H9 (cell line): Measurements from ENCODE around the gene TTLL3. TPM values are rescaled to one million over a fixed set of nuclear protein-coding genes. Genes with fewer than 3 reads are reported as not detected.
A peak's percentile ranks its signal among the peaks of the same experiment; 100 is the strongest.
"Not testable (repeated sequence)": the region's sequence is repeated elsewhere in the genome, so short reads cannot be mapped to it uniquely, and the experiment has no call there.

ENCODE experiments used
- DNase-seq: peaks from one replicate; pipeline ENCODE4 v3.0.0-alpha.2; 2017
- H2AFZ ChIP-seq: one replicate; pipeline ENCODE4 v1.6.1; 2013; ENCODE audit warnings: mild to moderate bottlenecking, low read length, control low read depth, moderate library complexity
- H2AK5ac ChIP-seq: 2 replicates; pipeline ENCODE4 v1.6.1; 2013; ENCODE audit warnings: low read length, control low read depth, mixed read lengths; ENCODE audit not compliant: insufficient read length
- H2BK120ac ChIP-seq: one replicate; pipeline ENCODE4 v1.6.1; 2013; ENCODE audit warnings: low read depth, mild to moderate bottlenecking, low read length, control low read depth, inconsistent platforms; ENCODE audit not compliant: poor library complexity, severe bottlenecking
- H2BK12ac ChIP-seq: 2 replicates; pipeline ENCODE4 v1.6.1; 2013; ENCODE audit warnings: low read length, control low read depth, mixed read lengths, low read depth; ENCODE audit not compliant: insufficient read length
- H2BK15ac ChIP-seq: 2 replicates; pipeline ENCODE4 v1.6.1; 2013; ENCODE audit warnings: low read depth, low read length, control low read depth
- H2BK20ac ChIP-seq: one replicate; pipeline ENCODE4 v1.6.1; 2013; ENCODE audit warnings: low read depth, mild to moderate bottlenecking, low read length, control low read depth, inconsistent platforms; ENCODE audit not compliant: poor library complexity, severe bottlenecking
- H2BK5ac ChIP-seq: 2 replicates; pipeline ENCODE4 v1.6.1; 2013; ENCODE audit warnings: low read length, control low read depth, mixed read lengths; ENCODE audit not compliant: insufficient read length
- H3K14ac ChIP-seq: 2 replicates; pipeline ENCODE4 v1.6.1; 2013; ENCODE audit warnings: low read length, control low read depth; ENCODE audit not compliant: insufficient read depth
- H3K18ac ChIP-seq: 2 replicates; pipeline ENCODE4 v1.6.1; 2013; ENCODE audit warnings: low read depth, mild to moderate bottlenecking, mixed read lengths, low read length, control low read depth; ENCODE audit not compliant: insufficient read length
- H3K23ac ChIP-seq: 2 replicates; pipeline ENCODE4 v1.6.1; 2013; ENCODE audit warnings: low read length, control low read depth, mixed read lengths, low read depth; ENCODE audit not compliant: insufficient read length
- H3K23me2 ChIP-seq: 2 replicates; pipeline ENCODE4 v1.6.1; 2013; ENCODE audit warnings: low read depth, mild to moderate bottlenecking, mixed read lengths, low read length, control low read depth; ENCODE audit not compliant: insufficient read length, poor library complexity, severe bottlenecking
- H3K27ac ChIP-seq: 2 replicates; pipeline ENCODE4 v1.5.1; 2013; ENCODE audit warnings: low read length, control low read depth, mixed read lengths, low read depth; ENCODE audit not compliant: insufficient read length
- H3K27me3 ChIP-seq: 2 replicates; pipeline ENCODE4 v1.6.1; 2013; ENCODE audit warnings: low read length, control low read depth, inconsistent platforms; ENCODE audit not compliant: insufficient read depth
- H3K4ac ChIP-seq: 2 replicates; pipeline ENCODE4 v1.6.1; 2013; ENCODE audit warnings: low read depth, mild to moderate bottlenecking, control low read depth, inconsistent platforms, low read length, moderate library complexity
- H3K4me1 ChIP-seq: 2 replicates; pipeline ENCODE4 v1.6.1; 2013; ENCODE audit warnings: low read length, control low read depth, inconsistent platforms; ENCODE audit not compliant: insufficient read depth
- H3K4me2 ChIP-seq: 2 replicates; pipeline ENCODE4 v1.6.1; 2013; ENCODE audit warnings: low read length, control low read depth, mixed read lengths; ENCODE audit not compliant: insufficient read length, insufficient read depth
- H3K56ac ChIP-seq: 2 replicates; pipeline ENCODE4 v1.6.1; 2013; ENCODE audit warnings: low read depth, mild to moderate bottlenecking, mixed read lengths, low read length, control low read depth; ENCODE audit not compliant: insufficient read length
- H3K79me1 ChIP-seq: 2 replicates; pipeline ENCODE4 v1.6.1; 2013; ENCODE audit warnings: low read depth, mild to moderate bottlenecking, moderate library complexity, low read length, control low read depth, inconsistent platforms; ENCODE audit not compliant: insufficient read depth, poor library complexity, severe bottlenecking
- H3K79me2 ChIP-seq: 2 replicates; pipeline ENCODE4 v1.6.1; 2013; ENCODE audit warnings: low read length, control low read depth, inconsistent platforms; ENCODE audit not compliant: insufficient read depth
- H3K9ac ChIP-seq: 2 replicates; pipeline ENCODE4 v1.6.1; 2013; ENCODE audit warnings: low read length, control low read depth, mixed read lengths; ENCODE audit not compliant: insufficient read length; ENCODE audit errors: extremely low read depth
- H3K9me3 ChIP-seq: one replicate; pipeline ENCODE4 v1.6.1; 2013; ENCODE audit warnings: low read depth, low read length, inconsistent platforms; ENCODE audit not compliant: control insufficient read depth
- H3T11ph ChIP-seq: one replicate; pipeline ENCODE4 v1.6.1; 2013; ENCODE audit warnings: mild to moderate bottlenecking, low read length, control low read depth, inconsistent platforms
- H4K20me1 ChIP-seq: one replicate; pipeline ENCODE4 v1.6.1; 2013; ENCODE audit not compliant: control insufficient read depth, insufficient read length, insufficient read depth
- H4K5ac ChIP-seq: 2 replicates; pipeline ENCODE4 v1.6.1; 2013; ENCODE audit warnings: low read depth, mild to moderate bottlenecking, mixed read lengths, low read length, control low read depth; ENCODE audit not compliant: insufficient read length
- H4K8ac ChIP-seq: replicated peaks from 2 replicates; pipeline ENCODE4 v1.6.1; 2013; ENCODE audit warnings: low read length, control low read depth, mixed read lengths, low read depth; ENCODE audit not compliant: insufficient read length
- H4K91ac ChIP-seq: 2 replicates; pipeline ENCODE4 v1.6.1; 2013; ENCODE audit warnings: low read depth, mild to moderate bottlenecking, moderate library complexity, mixed read lengths, low read length, control low read depth; ENCODE audit not compliant: insufficient read length
- H3K27ac Mint-ChIP-seq, 3 experiments: 2 replicates in 2 of 3; 3 replicates in 1 of 3; pipeline ENCODE4 v1.8.0; 2020 to 2021; ENCODE audit warnings: mixed read lengths in 3 of 3, mild to moderate bottlenecking in 1 of 3, moderate library complexity in 1 of 3
- H3K27me3 Mint-ChIP-seq: 2 replicates; pipeline ENCODE4 v1.8.0; 2021; ENCODE audit warnings: low read depth, mild to moderate bottlenecking, moderate library complexity, mixed read lengths
- H3K36me3 Mint-ChIP-seq, 3 experiments: 2 replicates in 2 of 3; 3 replicates in 1 of 3; pipeline ENCODE4 v1.8.0; 2020 to 2021; ENCODE audit warnings: low read depth in 3 of 3, mixed read lengths in 3 of 3; ENCODE audit not compliant: insufficient read depth in 1 of 3
- H3K4me1 Mint-ChIP-seq, 2 experiments: 2 replicates each; pipeline ENCODE4 v1.8.0; 2020; ENCODE audit warnings: mixed read lengths in 2 of 2
- H3K4me3 Mint-ChIP-seq, 2 experiments: 2 replicates in 1 of 2; 3 replicates in 1 of 2; pipeline ENCODE4 v1.8.0; 2020 to 2021; ENCODE audit warnings: mild to moderate bottlenecking in 2 of 2, mixed read lengths in 2 of 2, moderate library complexity in 1 of 2
- H3K9me3 Mint-ChIP-seq, 2 experiments: 2 replicates in 1 of 2; 3 replicates in 1 of 2; pipeline ENCODE4 v1.8.0; 2020; ENCODE audit warnings: mild to moderate bottlenecking in 2 of 2, mixed read lengths in 2 of 2, moderate library complexity in 1 of 2
- WGBS: extraction: QIAGEN DNeasy Blood & Tissue Kit; methylation state at CpG from one replicate; pipeline ENCODE4 v1.1.7; 2013; ENCODE audit warnings: missing lambda C conversion rate, low lambda C conversion rate, mixed read lengths; ENCODE audit not compliant: insufficient read length; ENCODE audit errors: extremely low coverage; 5-methylcytosine and 5-hydroxymethylcytosine counted together
- total RNA-seq: library from RNA; stranded (reverse); gene quantifications from 2 replicates; pipeline ENCODE4 v1.2.1, GENCODE V29; 2021
- TF ChIP-seq, protein P1 (sequence below): fragments of 200-600 bp; sonication (generic); conservative IDR thresholded peaks from 3 replicates; pipeline ENCODE4 v1.8.0; 2021; ENCODE audit warnings: antibody characterized with exemption, mild to moderate bottlenecking

TTLL3 gene
- total RNA-seq, 1 experiment from 2014 or later, result 14.4 TPM

DNA sequence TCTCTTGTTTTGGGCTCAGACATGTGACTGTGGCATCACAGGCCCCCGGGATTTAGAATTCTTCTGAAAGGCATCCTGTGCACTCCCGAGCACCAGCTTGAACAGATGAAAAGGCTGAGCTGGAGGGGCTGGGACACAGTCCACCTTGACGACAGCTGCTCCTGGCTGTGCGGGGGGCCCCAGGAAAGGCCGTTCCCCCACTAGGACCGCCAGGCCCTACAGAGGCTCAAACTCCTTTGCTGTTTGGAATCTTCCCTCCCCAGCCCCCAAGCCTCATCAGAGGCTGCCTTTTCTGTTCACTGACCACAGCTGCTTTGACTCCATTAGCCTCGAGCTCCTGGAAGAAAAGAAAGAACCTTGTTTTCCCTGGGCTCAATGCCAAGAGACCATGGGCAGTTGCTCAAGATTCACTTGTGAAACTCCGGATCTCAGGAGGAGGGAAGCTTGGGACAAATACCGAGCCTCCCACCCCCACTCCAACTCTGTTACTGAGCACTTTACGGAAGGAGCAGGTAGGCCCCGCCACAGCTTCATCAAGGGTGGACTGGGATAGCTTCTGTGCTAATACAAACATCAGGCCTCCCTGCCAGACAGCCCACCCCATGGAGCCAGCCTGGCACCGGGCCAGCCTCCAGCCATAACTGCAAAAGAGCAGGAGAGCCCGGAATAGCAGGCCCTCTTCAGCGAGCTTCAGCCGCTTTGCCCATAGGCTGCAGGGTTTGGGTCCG is 54.3 kb downstream of the TTLL3 start:
- no peak overlapping the region for H3K27ac Mint-ChIP-seq
- peaks cover 12 to 20% of the 10 kb centered on the region in 2 experiments for H3K4me1 Mint-ChIP-seq
- H3K9me3 ChIP-seq, result no peaks in the 10 kb centered on the region
- no peak overlapping the region for H2BK5ac ChIP-seq
- peak overlapping the region in 1 of 2 experiments; percentile 32; a peak in 1 of 5 replicates for H3K4me3 Mint-ChIP-seq
- H3K18ac ChIP-seq, result no peak overlapping the region
- no peak for DNase-seq
- H2BK20ac ChIP-seq, result no peak overlapping the region
- no peak overlapping the region for H3K4me2 ChIP-seq
- no peak overlapping the region for H2AFZ ChIP-seq
- H3K9ac ChIP-seq, result no peak overlapping the region
- no peak overlapping the region for H2BK120ac ChIP-seq
- H2BK12ac ChIP-seq, result no peak overlapping the region
- no peak overlapping the region for H2BK15ac ChIP-seq
- H3K4me1 ChIP-seq, result no peaks in the 10 kb centered on the region
- no peak overlapping the region for H3K4ac ChIP-seq
- no peak overlapping the region for H3K23ac ChIP-seq
- H3K36me3 Mint-ChIP-seq, result no peaks in the 10 kb centered on the region
- H4K91ac ChIP-seq, result no peak overlapping the region
- no peak overlapping the region for H3K56ac ChIP-seq
- no peaks in the 10 kb centered on the region for H4K20me1 ChIP-seq
- no peaks in the 10 kb centered on the region for H3K79me1 ChIP-seq
- no peak overlapping the region for H3K27ac ChIP-seq
- H3K14ac ChIP-seq, result no peak overlapping the region
- H3K23me2 ChIP-seq, result peaks cover 5% of the 10 kb centered on the region
- no CpG with 5 or more reads among the region's 16 CpGs for WGBS
- H3T11ph ChIP-seq, result no peak overlapping the region
- peaks cover 31% of the 10 kb centered on the region for H3K27me3 Mint-ChIP-seq
- TF ChIP-seq, protein P1, sequence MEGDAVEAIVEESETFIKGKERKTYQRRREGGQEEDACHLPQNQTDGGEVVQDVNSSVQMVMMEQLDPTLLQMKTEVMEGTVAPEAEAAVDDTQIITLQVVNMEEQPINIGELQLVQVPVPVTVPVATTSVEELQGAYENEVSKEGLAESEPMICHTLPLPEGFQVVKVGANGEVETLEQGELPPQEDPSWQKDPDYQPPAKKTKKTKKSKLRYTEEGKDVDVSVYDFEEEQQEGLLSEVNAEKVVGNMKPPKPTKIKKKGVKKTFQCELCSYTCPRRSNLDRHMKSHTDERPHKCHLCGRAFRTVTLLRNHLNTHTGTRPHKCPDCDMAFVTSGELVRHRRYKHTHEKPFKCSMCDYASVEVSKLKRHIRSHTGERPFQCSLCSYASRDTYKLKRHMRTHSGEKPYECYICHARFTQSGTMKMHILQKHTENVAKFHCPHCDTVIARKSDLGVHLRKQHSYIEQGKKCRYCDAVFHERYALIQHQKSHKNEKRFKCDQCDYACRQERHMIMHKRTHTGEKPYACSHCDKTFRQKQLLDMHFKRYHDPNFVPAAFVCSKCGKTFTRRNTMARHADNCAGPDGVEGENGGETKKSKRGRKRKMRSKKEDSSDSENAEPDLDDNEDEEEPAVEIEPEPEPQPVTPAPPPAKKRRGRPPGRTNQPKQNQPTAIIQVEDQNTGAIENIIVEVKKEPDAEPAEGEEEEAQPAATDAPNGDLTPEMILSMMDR, result no peak
- H4K8ac ChIP-seq, result no peak overlapping the region
- no peak overlapping the region for H4K5ac ChIP-seq
- no peaks in the 10 kb centered on the region; the same call in 1 of the 2 replicates for H3K27me3 ChIP-seq
- H2AK5ac ChIP-seq, result no peak overlapping the region
- H3K79me2 ChIP-seq, result no peaks in the 10 kb centered on the region
- H3K9me3 Mint-ChIP-seq, result no peaks in the 10 kb centered on the region

DNA sequence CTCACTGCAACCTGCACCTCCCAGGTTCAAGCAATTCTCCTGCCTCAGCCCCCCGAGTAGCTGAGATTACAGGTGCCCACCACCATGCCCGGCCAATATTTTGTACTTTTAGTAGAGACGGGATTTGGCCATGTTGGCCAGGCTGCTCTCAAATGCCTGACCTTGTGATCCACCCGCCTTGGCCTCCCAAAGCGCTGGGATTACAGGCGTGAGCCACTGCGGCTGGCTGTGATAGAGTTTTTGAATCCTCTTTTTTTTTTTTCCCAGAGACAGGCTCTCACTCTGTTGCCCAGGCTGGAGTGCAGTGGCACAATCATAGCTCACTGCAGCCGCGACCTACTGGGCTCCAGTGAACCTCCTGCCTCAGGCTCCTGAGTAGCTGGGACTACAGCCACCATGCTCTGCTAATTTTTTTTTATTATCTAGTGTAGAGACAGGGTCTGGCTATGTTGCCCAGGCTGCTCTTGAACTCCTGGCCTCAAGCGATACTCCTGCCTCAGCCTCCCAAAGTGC is 55.1 kb downstream of the TTLL3 start:
- DNase-seq, H3K36me3 Mint-ChIP-seq, H3K27ac Mint-ChIP-seq, H2BK12ac ChIP-seq, H3K27me3 ChIP-seq, H4K20me1 ChIP-seq, H4K91ac ChIP-seq, H3K56ac ChIP-seq, H2BK120ac ChIP-seq, H3K9me3 ChIP-seq, H3K4ac ChIP-seq, H3K14ac ChIP-seq, H3K23me2 ChIP-seq, H3K18ac ChIP-seq, H3T11ph ChIP-seq, H3K9ac ChIP-seq, H3K9me3 Mint-ChIP-seq, H2AK5ac ChIP-seq, H3K4me1 ChIP-seq, H3K4me3 Mint-ChIP-seq, H2AFZ ChIP-seq, H4K8ac ChIP-seq, H2BK5ac ChIP-seq, H3K79me1 ChIP-seq, H2BK15ac ChIP-seq, H3K4me2 ChIP-seq, H3K23ac ChIP-seq, H4K5ac ChIP-seq, H3K79me2 ChIP-seq, H2BK20ac ChIP-seq, H3K27ac ChIP-seq: not testable (repeated sequence)
- no CpG with 5 or more reads among the region's 10 CpGs for WGBS
- H3K27me3 Mint-ChIP-seq, result peaks cover 31% of the 10 kb centered on the region
- H3K4me1 Mint-ChIP-seq, result peaks cover 11 to 16% of the 10 kb centered on the region in 2 experiments
